ENCODE data around the gene KRT15.

KRT15 gene

GRCh38 chr17:41492351-41492750 is 26.3 kb downstream of the KRT15 start:
- no peak overlapping the region for H2AFZ ChIP-seq (ENCODE audit: low read depth)
- H3K9ac ChIP-seq = no peak overlapping the region
- H3K79me2 ChIP-seq (ENCODE audit: insufficient read depth, low read depth) = no peaks in the 10 kb centered on the region
- no peak overlapping the region for H3K4me3 ChIP-seq (IDR thresholded peaks at IDR 0.05; ENCODE audit: insufficient read depth, low read depth, low read length)
- H3K4me2 ChIP-seq = no peak overlapping the region
- no peaks in the 10 kb centered on the region for H4K20me1 ChIP-seq (ENCODE audit: insufficient read depth)
- no peaks in the 10 kb centered on the region for H3K4me1 ChIP-seq (ENCODE audit: low read depth, poor library complexity, severe bottlenecking)
- TF ChIP-seq CTCF (conservative IDR thresholded peaks at IDR 0.05; ENCODE audit: low read depth, low read length) = no peak
- H3K27me3 ChIP-seq (ENCODE audit: insufficient read depth, low read depth) = no peaks in the 10 kb centered on the region; the same call in 1 of the 2 replicates
- H3K27ac ChIP-seq = no peak overlapping the region
- H3K36me3 ChIP-seq (ENCODE audit: insufficient read depth) = no peaks in the 10 kb centered on the region

- no peak for TF ChIP-seq CTCF (conservative IDR thresholded peaks at IDR 0.05; ENCODE audit: low read depth, low read length)
- no peaks in the 10 kb centered on the region for H3K36me3 ChIP-seq (ENCODE audit: insufficient read depth)
- H3K79me2 ChIP-seq (ENCODE audit: insufficient read depth, low read depth) = no peaks in the 10 kb centered on the region
- no peak overlapping the region for H3K9ac ChIP-seq
- H3K27ac ChIP-seq = no peak overlapping the region
- H2AFZ ChIP-seq (ENCODE audit: low read depth) = no peak overlapping the region
- no peak overlapping the region for H3K4me3 ChIP-seq (IDR thresholded peaks at IDR 0.05; ENCODE audit: insufficient read depth, low read depth, low read length)
- no peaks in the 10 kb centered on the region for H3K4me1 ChIP-seq (ENCODE audit: low read depth, poor library complexity, severe bottlenecking)
- H3K27me3 ChIP-seq (ENCODE audit: insufficient read depth, low read depth) = no peaks in the 10 kb centered on the region; the same call in 1 of the 2 replicates
- H3K4me2 ChIP-seq = no peak overlapping the region
- H4K20me1 ChIP-seq (ENCODE audit: insufficient read depth) = no peaks in the 10 kb centered on the region
These were observed 27.2 kb downstream of the KRT15 start for GRCh38 chr17:41491476-41491875.

- no peak overlapping the region for H2AFZ ChIP-seq (ENCODE audit: low read depth)
- no peak for TF ChIP-seq CTCF (conservative IDR thresholded peaks at IDR 0.05; ENCODE audit: low read depth, low read length)
- no peaks in the 10 kb centered on the region for H3K36me3 ChIP-seq (ENCODE audit: insufficient read depth)
- no peak overlapping the region for H3K9ac ChIP-seq
- no peaks in the 10 kb centered on the region for H3K4me1 ChIP-seq (ENCODE audit: low read depth, poor library complexity, severe bottlenecking)
- H4K20me1 ChIP-seq (ENCODE audit: insufficient read depth) = no peaks in the 10 kb centered on the region
- no peaks in the 10 kb centered on the region; the same call in 1 of the 2 replicates for H3K27me3 ChIP-seq (ENCODE audit: insufficient read depth, low read depth)
- no peaks in the 10 kb centered on the region for H3K79me2 ChIP-seq (ENCODE audit: insufficient read depth, low read depth)
- H3K4me3 ChIP-seq (IDR thresholded peaks at IDR 0.05; ENCODE audit: insufficient read depth, low read depth, low read length) = no peak overlapping the region
- H3K27ac ChIP-seq = no peak overlapping the region
- no peak overlapping the region for H3K4me2 ChIP-seq
These were observed 28.4 kb downstream of the KRT15 start for GRCh38 chr17:41490000-41490990.

- H4K20me1 ChIP-seq (ENCODE audit: insufficient read depth) = no peaks in the 10 kb centered on the region
- H3K27me3 ChIP-seq (ENCODE audit: insufficient read depth, low read depth) = no peaks in the 10 kb centered on the region; the same call in 1 of the 2 replicates
- no peaks in the 10 kb centered on the region for H3K79me2 ChIP-seq (ENCODE audit: insufficient read depth, low read depth)
- no peak within 1 kb of the TSS for H2AFZ ChIP-seq (ENCODE audit: low read depth)
- no peak within 1 kb of the TSS for H3K4me3 ChIP-seq (IDR thresholded peaks at IDR 0.05; ENCODE audit: insufficient read depth, low read depth, low read length)
- no peak within 1 kb of the TSS for H3K4me2 ChIP-seq
- no peak within 1 kb of the TSS for H3K27ac ChIP-seq
- H3K9ac ChIP-seq = no peak within 1 kb of the TSS
- TF ChIP-seq CTCF (conservative IDR thresholded peaks at IDR 0.05; ENCODE audit: low read depth, low read length) = no peak
- H3K36me3 ChIP-seq (ENCODE audit: insufficient read depth) = no peaks in the 10 kb centered on the region
- no peaks in the 10 kb centered on the region for H3K4me1 ChIP-seq (ENCODE audit: low read depth, poor library complexity, severe bottlenecking)
These were observed 29.2 kb downstream of the KRT15 start, which contains the start of gene KRT36 for GRCh38 chr17:41489531-41489930. KRT36 (minus strand) TSS chr17:41489910; CDS start chr17:41489864, 46 bp downstream.

Measured in KMS-11 (cell line).